HG02973 (cell line): Measurements from ENCODE around the gene ARHGAP6.
A peak's percentile ranks its signal among the peaks of the same experiment; 100 is the strongest.
"Not testable (repeated sequence)": the region's sequence is repeated elsewhere in the genome, so short reads cannot be mapped to it uniquely, and the experiment has no call there.

Experiments used
- ATAC-seq: cut with Tn5 transposase; IDR thresholded peaks from one replicate; pipeline ENCODE4 v1.9.1; 2021; ENCODE audit warnings: moderate library complexity; ENCODE audit not compliant: unreplicated experiment

The ARHGAP6 gene

GRCh38 chrX:11366998-11367595 lies 298.6 kb downstream of the ARHGAP6 start:
- ATAC-seq: no peak

GRCh38 chrX:11365426-11365825 lies 300.3 kb downstream of the ARHGAP6 start:
- ATAC-seq: no peak

GRCh38 chrX:11364835-11365234 lies 300.9 kb downstream of the ARHGAP6 start:
- ATAC-seq: no peak

- ATAC-seq: not testable (repeated sequence)
Measured at GRCh38 chrX:11363825-11364224, 301.9 kb downstream of the ARHGAP6 start.

- ATAC-seq: peak; percentile 95
Measured at GRCh38 chrX:11363069-11363594, 302.6 kb downstream of the ARHGAP6 start.

GRCh38 chrX:11361666-11362065 lies 304.1 kb downstream of the ARHGAP6 start:
- ATAC-seq: not testable (repeated sequence)

GRCh38 chrX:11355944-11356343 lies 309.8 kb downstream of the ARHGAP6 start:
- ATAC-seq: not testable (repeated sequence)

- no peak for ATAC-seq
Measured at GRCh38 chrX:11355259-11355909, 310.3 kb downstream of the ARHGAP6 start.

- ATAC-seq: no peak
Measured at GRCh38 chrX:11352296-11352741, 313.4 kb downstream of the ARHGAP6 start.

- ATAC-seq: peak; percentile 26
Measured at GRCh38 chrX:11351375-11352295, 314.1 kb downstream of the ARHGAP6 start.

GRCh38 chrX:11349661-11350337 lies 315.9 kb downstream of the ARHGAP6 start:
- no peak for ATAC-seq

GRCh38 chrX:11349020-11349419 lies 316.7 kb downstream of the ARHGAP6 start:
- no peak for ATAC-seq

GRCh38 chrX:11347300-11347699 lies 318.4 kb downstream of the ARHGAP6 start:
- ATAC-seq: no peak

GRCh38 chrX:11346121-11346682 lies 319.5 kb downstream of the ARHGAP6 start:
- no peak for ATAC-seq

GRCh38 chrX:11342673-11343072 lies 323.0 kb downstream of the ARHGAP6 start:
- no peak for ATAC-seq

GRCh38 chrX:11341274-11342201 lies 324.2 kb downstream of the ARHGAP6 start:
- ATAC-seq: peak; percentile 75

GRCh38 chrX:11337292-11338009 lies 328.3 kb downstream of the ARHGAP6 start:
- no peak for ATAC-seq

GRCh38 chrX:11336201-11336600 lies 329.5 kb downstream of the ARHGAP6 start:
- no peak for ATAC-seq

- ATAC-seq: no peak
Measured at GRCh38 chrX:11334165-11334564, 331.6 kb downstream of the ARHGAP6 start.
